MCF 10A (cell line): ENCODE data around the gene SPACDR. TPM values are rescaled to one million over a fixed set of nuclear protein-coding genes. Genes with fewer than 3 reads are reported as not detected.

Experiments used
- BruUV-seq: library from RNA; stranded (reverse); fragments of 400-500 nt; replicated peaks from 2 replicates; lab custom pipeline; 2021; lab: Mats Ljungman, UMichigan
- CTCF ChIA-PET: fragments of 300-600 bp; sonication (Branson Sonifier 250); formaldehyde crosslinking; extraction: SDS; loops from one replicate; lab custom pipeline; 2021; ENCODE audit warnings: antibody characterized with exemption, inconsistent platforms; lab: Yijun Ruan, JAX
- POLR2A ChIA-PET: fragments of 300-600, 350-650 bp; sonication (Branson Sonifier 250); formaldehyde crosslinking; extraction: SDS; loops from one replicate; lab custom pipeline; 2020; ENCODE audit warnings: antibody characterized with exemption, inconsistent platforms; lab: Yijun Ruan, JAX
- DNase-seq: peaks from one replicate; pipeline ENCODE4 v3.0.0-alpha.2; 2018; ENCODE audit not compliant: unreplicated experiment
- H3K27ac Mint-ChIP-seq: one replicate; pipeline ENCODE4 v1.8.0; 2022; ENCODE audit warnings: mild to moderate bottlenecking, low read depth, mixed read lengths; ENCODE audit not compliant: unreplicated experiment
- H3K27me3 Mint-ChIP-seq: one replicate; pipeline ENCODE4 v1.8.0; 2022; ENCODE audit warnings: mixed read lengths; ENCODE audit not compliant: insufficient read depth, unreplicated experiment
- H3K36me3 Mint-ChIP-seq: one replicate; pipeline ENCODE4 v1.8.0; 2022; ENCODE audit warnings: mild to moderate bottlenecking, moderate library complexity, mixed read lengths; ENCODE audit not compliant: insufficient read depth, unreplicated experiment
- H3K4me1 Mint-ChIP-seq: one replicate; pipeline ENCODE4 v1.8.0; 2022; ENCODE audit warnings: mixed read lengths; ENCODE audit not compliant: insufficient read depth, unreplicated experiment
- H3K4me3 Mint-ChIP-seq: one replicate; pipeline ENCODE4 v1.8.0; 2022; ENCODE audit warnings: mild to moderate bottlenecking, moderate library complexity, mixed read lengths; ENCODE audit not compliant: unreplicated experiment
- H3K9me3 Mint-ChIP-seq: one replicate; pipeline ENCODE4 v1.8.0; 2022; ENCODE audit warnings: mixed read lengths; ENCODE audit not compliant: unreplicated experiment
- CTCF ChIP-seq: fragments of 200-600 bp; IDR thresholded peaks from one replicate; pipeline ENCODE4 v1.8.0; 2022; ENCODE audit warnings: antibody characterized with exemption, mild to moderate bottlenecking; ENCODE audit not compliant: unreplicated experiment
- intact Hi-C: fragments of 100-400 bp; cut with micrococcal nuclease; formaldehyde crosslinking; loops from 2 replicates; pipeline ENCODE4 v1.14.1; 2022
- total RNA-seq: library from RNA; stranded (reverse); gene quantifications from 2 replicates; pipeline ENCODE4 v1.2.3, GENCODE V29; 2022

The SPACDR gene
- total RNA-seq, 1 experiment from 2014 or later, result 0.49 TPM

GRCh38 chr7:100428967-100429636 lies 35.0 kb downstream of the SPACDR start:
- peak overlapping the region; percentile 100 for H3K27ac Mint-ChIP-seq
- H3K36me3 Mint-ChIP-seq, result peaks cover 40% of the 10 kb centered on the region
- H3K4me3 Mint-ChIP-seq, result peak overlapping the region; percentile 82
- H3K27me3 Mint-ChIP-seq, result no peaks in the 10 kb centered on the region
- intact Hi-C loops, result no loop called here
- ChIA-PET POLR2A (interaction anchor here (0.6 to 3.1 kb wide), 41 partner anchors 9 to 1021 kb away, joined by 3 to 31 read pairs (median 4); partner anchors contain the start of genes AP4M1, BUD31, FBXO24 and GPC2), CTCF (interaction anchor here (1.5 kb wide), 1 partner anchor 17 kb away, joined by 3 read pairs; no protein-coding TSS in a partner anchor)
- H3K9me3 Mint-ChIP-seq, result no peaks in the 10 kb centered on the region
- DNase-seq, result peak; percentile 99
- H3K4me1 Mint-ChIP-seq, result peaks cover 31% of the 10 kb centered on the region
- BruUV-seq, result no TSS peak
- TF ChIP-seq CTCF, result no peak

- Mint-ChIP-seq H3K27me3 (no peaks in the 10 kb centered on the region), H3K4me1 (peaks cover 26% of the 10 kb centered on the region), H3K36me3 (peaks cover 33% of the 10 kb centered on the region), H3K27ac (peak within 1 kb of the TSS; percentile 100), H3K9me3 (no peaks in the 10 kb centered on the region), H3K4me3 (peak within 1 kb of the TSS; percentile 82)
- TF ChIP-seq CTCF, result no peak
- peak; percentile 96 for DNase-seq
- CTCF ChIA-PET, result interaction anchor here (0.6 to 1.5 kb wide), 2 partner anchors 18 to 132 kb away, joined by 3 read pairs; no protein-coding TSS in a partner anchor
- POLR2A ChIA-PET, result interaction anchor here (0.6 to 3.1 kb wide), 45 partner anchors 8 to 1102 kb away, joined by 3 to 31 read pairs (median 4); partner anchors contain the start of genes AGFG2, AP4M1, BUD31 and FBXO24
- intact Hi-C loops, result no loop called here
- BruUV-seq, result TSS peak; percentile 73
These were observed 35.7 kb downstream of the SPACDR start, which contains the start of gene ZCWPW1 for GRCh38 chr7:100428199-100428966. ZCWPW1 (minus strand) TSS chr7:100428703; CDS start chr7:100420649, 8,054 bp downstream.

- Mint-ChIP-seq H3K27ac (peak overlapping the region; percentile 100), H3K36me3 (peaks cover 27% of the 10 kb centered on the region), H3K4me3 (peak overlapping the region; percentile 82), H3K4me1 (peaks cover 20% of the 10 kb centered on the region), H3K27me3 (no peaks in the 10 kb centered on the region), H3K9me3 (no peaks in the 10 kb centered on the region)
- no TSS peak for BruUV-seq
- CTCF ChIA-PET, result interaction anchor here (0.6 to 1.5 kb wide), 2 partner anchors 19 to 132 kb away, joined by 3 read pairs; no protein-coding TSS in a partner anchor
- no peak for DNase-seq
- POLR2A ChIA-PET, result interaction anchor here (0.7 to 3.1 kb wide), 21 partner anchors 8 to 1019 kb away, joined by 3 to 31 read pairs (median 5); partner anchors contain the start of genes AGFG2, BUD31, FBXO24 and GPC2
- intact Hi-C loops, result no loop called here
- no peak for TF ChIP-seq CTCF
These were observed 36.3 kb downstream of the SPACDR start for GRCh38 chr7:100427762-100428198.

- DNase-seq, result no peak
- H3K27ac Mint-ChIP-seq, result no peak overlapping the region
- intact Hi-C loops, result no loop called here
- peaks cover 7% of the 10 kb centered on the region for H3K4me1 Mint-ChIP-seq
- POLR2A ChIA-PET, result no interaction called here
- no peaks in the 10 kb centered on the region for H3K27me3 Mint-ChIP-seq
- CTCF ChIA-PET, result no interaction called here
- peaks cover 21% of the 10 kb centered on the region for H3K36me3 Mint-ChIP-seq
- no peaks in the 10 kb centered on the region for H3K9me3 Mint-ChIP-seq
- no peak for TF ChIP-seq CTCF
- no TSS peak for BruUV-seq
- H3K4me3 Mint-ChIP-seq, result no peak overlapping the region
These were observed 37.5 kb downstream of the SPACDR start for GRCh38 chr7:100426516-100426915.
